AG04449 (cell line): ENCODE data around the gene SURF6.
"Not testable (repeated sequence)": the region's sequence is repeated elsewhere in the genome, so short reads cannot be mapped to it uniquely, and the experiment has no call there.

Experiments used
- CTCF ChIA-PET: fragments of 350-600 bp; formaldehyde crosslinking; extraction: SDS; loops from one replicate; lab custom pipeline; 2021; ENCODE audit warnings: antibody characterized with exemption; lab: Yijun Ruan, JAX
- POLR2A ChIA-PET: fragments of 400-600, 350-600 bp; formaldehyde crosslinking; extraction: SDS; loops from one replicate; lab custom pipeline; 2020; ENCODE audit warnings: antibody characterized with exemption, inconsistent platforms; lab: Yijun Ruan, JAX
- DNase-seq: peaks from one replicate; pipeline ENCODE4 v3.0.0-alpha.2; 2010; ENCODE audit warnings: low read depth, low spot score
- H3K4me3 ChIP-seq: 2 replicates; pipeline ENCODE4 v1.5.1; 2011; ENCODE audit warnings: low read depth, mild to moderate bottlenecking, control low read depth, low read length
- CTCF ChIP-seq: IDR thresholded peaks from one replicate; pipeline ENCODE4 v1.5.1; 2011; ENCODE audit warnings: mild to moderate bottlenecking, moderate library complexity, low read length, control low read depth, inconsistent platforms; ENCODE audit not compliant: insufficient read depth; ENCODE audit errors: missing control alignments

The SURF6 gene

GRCh38 chr9:133339641-133340040, 3.7 kb upstream of the SURF6 start:
- ChIA-PET CTCF (interaction anchor here (0.8 to 1.2 kb wide), 2 partner anchors 11 to 18 kb away, joined by 3 to 5 read pairs; no protein-coding TSS in a partner anchor), POLR2A (interaction anchor here (0.7 to 1.0 kb wide), 2 partner anchors 8 to 12 kb away, joined by 3 read pairs; partner anchors contain the start of genes MED22 and RPL7A)
- no peak overlapping the region for H3K4me3 ChIP-seq
- no peak for DNase-seq
- no peak for TF ChIP-seq CTCF

GRCh38 chr9:133334888-133335287, 1.1 kb downstream of the SURF6 start:
- ChIA-PET CTCF (interaction anchor here (0.8 to 3.0 kb wide), 6 partner anchors 8 to 154 kb away, joined by 3 to 15 read pairs (median 4); partner anchors contain the start of genes MED22 and RPL7A), POLR2A (interaction anchor here (1.4 kb wide), 1 partner anchor 13 kb away, joined by 4 read pairs; the partner anchor contains the start of genes MED22 and RPL7A)
- peak overlapping the region; percentile 96 for H3K4me3 ChIP-seq
- DNase-seq, result not testable (repeated sequence)

GRCh38 chr9:133334161-133334560, 1.8 kb downstream of the SURF6 start:
- ChIA-PET CTCF (interaction anchor here (1.0 to 3.0 kb wide), 4 partner anchors 9 to 153 kb away, joined by 3 to 15 read pairs (median 6); no protein-coding TSS in a partner anchor), POLR2A (no interaction called here)
- no peak for DNase-seq
- H3K4me3 ChIP-seq, result no peak overlapping the region
- TF ChIP-seq CTCF, result no peak

GRCh38 chr9:133333566-133333965, 2.4 kb downstream of the SURF6 start:
- no peak overlapping the region for H3K4me3 ChIP-seq
- no peak for TF ChIP-seq CTCF
- no peak for DNase-seq
- ChIA-PET CTCF (interaction anchor here (1.0 to 3.0 kb wide), 3 partner anchors 9 to 153 kb away, joined by 3 to 15 read pairs (median 6); no protein-coding TSS in a partner anchor), POLR2A (no interaction called here)

GRCh38 chr9:133333011-133333410, 3.0 kb downstream of the SURF6 start:
- H3K4me3 ChIP-seq, result no peak overlapping the region
- ChIA-PET CTCF (interaction anchor here (3.0 kb wide), 1 partner anchor 147 kb away, joined by 15 read pairs; no protein-coding TSS in a partner anchor), POLR2A (no interaction called here)
- TF ChIP-seq CTCF, result no peak
- no peak for DNase-seq

- no peak for DNase-seq
- no peak for TF ChIP-seq CTCF
- H3K4me3 ChIP-seq, result no peak overlapping the region
- ChIA-PET CTCF (interaction anchor here (3.0 kb wide), 1 partner anchor 146 kb away, joined by 15 read pairs; no protein-coding TSS in a partner anchor), POLR2A (interaction anchor here (0.7 kb wide), 1 partner anchor 15 kb away, joined by 5 read pairs; the partner anchor contains the start of genes MED22 and RPL7A)
These were observed 3.6 kb downstream of the SURF6 start for GRCh38 chr9:133332381-133332730.
